ENCODE results near the gene MARCHF3.

- TF ChIP-seq CTCF (IDR thresholded peaks at IDR 0.05) (no peak), POLR2A (IDR thresholded peaks at IDR 0.05) (no peak)
These were observed 39.9 kb upstream of the MARCHF3 start for GRCh38 chr5:127070243-127070642.
